AML-193 (cell line): ENCODE measurements around the gene TMEM218.

ENCODE experiments used
- DNase-seq, 2 experiments: peaks; one replicate each; lab custom pipeline; 2025; lab: John Stamatoyannopoulos, UW

Gene TMEM218

DNA sequence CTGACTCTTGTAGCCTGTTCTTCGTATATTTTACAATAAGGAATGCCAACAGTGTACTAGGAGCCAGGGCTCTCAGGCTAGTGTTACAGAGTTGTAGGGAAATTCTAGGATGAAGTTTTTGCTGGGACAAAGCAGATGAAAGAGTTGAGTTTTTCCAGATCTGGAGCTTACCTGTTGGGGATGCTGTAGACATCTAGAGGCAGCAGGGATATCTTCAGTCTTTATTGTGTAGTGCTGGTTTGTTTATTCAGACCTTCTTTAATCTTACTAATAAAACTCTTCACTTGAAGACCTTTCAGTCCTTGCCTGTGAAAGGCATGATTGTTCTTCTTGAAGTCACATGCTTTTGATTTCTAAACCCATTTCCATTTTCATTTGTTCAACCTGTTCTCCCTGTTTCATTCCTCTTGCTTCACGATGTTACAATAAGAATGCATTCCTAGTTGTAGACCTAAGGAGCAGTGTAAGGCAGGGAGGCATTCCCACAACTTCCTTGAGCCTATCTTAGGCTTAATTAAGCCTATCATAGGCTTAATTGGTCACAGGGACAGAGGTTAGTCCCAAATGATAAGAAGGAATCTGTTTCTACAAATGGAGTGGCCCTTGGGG, 56.2 kb downstream of the TMEM218 start:
- DNase-seq = no peak

DNA sequence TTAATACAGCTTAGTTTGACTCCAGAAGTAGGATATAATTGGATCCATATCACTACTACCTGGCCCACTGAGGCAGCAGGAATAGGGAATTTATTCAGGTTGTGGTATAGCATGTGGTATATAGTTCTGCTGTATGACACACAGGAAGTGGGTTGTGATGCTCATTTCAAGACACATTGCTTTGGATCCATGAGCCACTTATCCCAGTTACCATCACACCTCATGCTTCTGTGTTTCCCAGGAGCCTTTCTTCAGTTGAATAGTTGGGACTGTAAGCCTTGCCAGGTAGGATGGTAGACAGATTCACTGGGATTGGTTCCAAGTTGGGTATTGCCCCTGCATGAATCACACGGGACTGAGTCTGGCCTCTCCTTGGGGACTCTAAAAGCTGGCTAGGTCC, 58.3 kb downstream of the TMEM218 start:
- no peak for DNase-seq

DNA sequence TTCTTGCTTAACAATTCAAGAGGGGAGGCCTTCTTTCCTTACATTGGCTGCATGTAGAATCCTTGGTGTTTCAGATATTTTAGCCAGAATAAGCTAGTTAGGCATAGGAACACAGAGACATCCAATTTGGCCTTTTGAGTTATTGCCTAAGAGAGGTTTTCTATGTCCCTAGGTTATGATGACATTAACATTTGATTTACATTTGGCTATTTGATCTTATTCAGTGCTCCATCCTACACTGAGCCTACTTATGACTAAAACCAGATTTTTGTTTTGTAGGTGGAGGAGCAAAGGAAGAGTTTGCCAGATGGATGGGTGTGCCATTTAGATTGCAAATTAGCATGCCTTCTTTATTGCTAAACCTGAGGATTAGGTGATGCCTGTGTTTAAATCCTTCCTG, 59.4 kb downstream of the TMEM218 start:
- no peak for DNase-seq

DNA sequence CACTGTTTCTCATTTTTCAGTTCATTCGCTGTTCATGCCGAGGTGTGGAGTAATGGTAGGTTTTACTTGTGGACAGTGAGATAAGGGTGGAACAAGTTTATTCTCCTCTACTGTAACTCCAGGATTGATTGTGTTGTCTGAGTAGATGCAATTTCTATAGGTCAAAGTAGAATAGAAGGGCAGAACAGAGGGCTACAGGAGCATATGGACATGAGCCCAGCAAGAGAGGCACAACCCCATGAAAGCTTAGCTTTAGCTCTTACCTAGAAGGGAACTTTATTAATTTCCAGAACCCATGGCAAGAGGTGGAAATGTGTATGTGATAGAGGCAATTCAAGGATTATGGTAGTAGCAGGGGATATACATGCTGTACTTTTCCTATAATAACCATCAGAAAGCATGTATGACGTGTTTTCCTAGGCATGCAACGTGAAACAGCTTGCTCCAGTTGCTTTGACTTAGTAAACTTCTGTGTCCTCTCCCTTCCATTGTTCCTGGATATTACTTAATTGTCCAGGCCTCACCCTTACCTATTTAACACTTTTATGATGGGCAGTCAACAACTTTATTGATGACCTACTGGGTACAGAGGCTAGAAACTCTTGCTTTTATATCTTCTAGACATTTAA, 62.1 kb downstream of the TMEM218 start:
- no peak for DNase-seq
